Measurements from ENCODE around the gene VAPA.

DNA sequence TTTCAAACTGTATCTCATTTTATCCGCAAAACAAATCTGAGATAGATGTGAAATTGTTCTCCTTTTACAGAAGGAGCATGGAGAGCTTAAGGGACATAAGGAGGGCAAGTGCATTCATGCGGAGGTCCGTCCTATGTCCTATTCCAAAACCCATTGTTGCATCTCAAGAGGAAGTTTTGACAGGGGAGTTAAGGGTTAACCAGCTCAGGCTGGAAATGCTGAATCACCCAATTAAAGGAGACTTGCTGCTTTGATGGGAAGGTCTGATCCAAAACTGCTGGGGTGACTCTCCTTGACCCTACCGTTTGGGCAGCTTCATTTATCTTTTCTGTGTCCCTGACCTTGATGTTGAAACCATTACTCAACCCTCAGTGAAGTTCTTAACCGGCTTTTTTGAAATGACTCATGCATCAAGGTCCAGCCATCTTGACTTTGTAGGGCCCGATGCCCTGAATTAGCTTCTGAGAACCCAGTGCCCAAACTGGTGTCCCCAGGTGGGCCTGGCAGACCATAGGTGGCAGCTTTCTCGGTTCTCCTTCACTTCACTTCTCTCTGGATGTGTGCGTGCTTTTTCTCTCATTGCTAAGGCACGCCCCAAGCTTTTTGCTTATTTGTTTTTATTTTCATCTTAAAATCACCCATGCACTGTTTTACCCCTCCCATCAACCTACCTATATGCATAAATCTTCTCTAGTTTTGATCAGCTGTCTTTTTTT is 43.9 kb upstream of the VAPA start:
- TF ChIP-seq, protein P1, sequence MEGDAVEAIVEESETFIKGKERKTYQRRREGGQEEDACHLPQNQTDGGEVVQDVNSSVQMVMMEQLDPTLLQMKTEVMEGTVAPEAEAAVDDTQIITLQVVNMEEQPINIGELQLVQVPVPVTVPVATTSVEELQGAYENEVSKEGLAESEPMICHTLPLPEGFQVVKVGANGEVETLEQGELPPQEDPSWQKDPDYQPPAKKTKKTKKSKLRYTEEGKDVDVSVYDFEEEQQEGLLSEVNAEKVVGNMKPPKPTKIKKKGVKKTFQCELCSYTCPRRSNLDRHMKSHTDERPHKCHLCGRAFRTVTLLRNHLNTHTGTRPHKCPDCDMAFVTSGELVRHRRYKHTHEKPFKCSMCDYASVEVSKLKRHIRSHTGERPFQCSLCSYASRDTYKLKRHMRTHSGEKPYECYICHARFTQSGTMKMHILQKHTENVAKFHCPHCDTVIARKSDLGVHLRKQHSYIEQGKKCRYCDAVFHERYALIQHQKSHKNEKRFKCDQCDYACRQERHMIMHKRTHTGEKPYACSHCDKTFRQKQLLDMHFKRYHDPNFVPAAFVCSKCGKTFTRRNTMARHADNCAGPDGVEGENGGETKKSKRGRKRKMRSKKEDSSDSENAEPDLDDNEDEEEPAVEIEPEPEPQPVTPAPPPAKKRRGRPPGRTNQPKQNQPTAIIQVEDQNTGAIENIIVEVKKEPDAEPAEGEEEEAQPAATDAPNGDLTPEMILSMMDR (optimal IDR thresholded peaks at IDR 0.05 in 1 of 3, IDR thresholded peaks at IDR 0.05 in 1 of 3, conservative IDR thresholded peaks at IDR 0.05 in 1 of 3; ENCODE audit: extremely low read depth in 1 of 3, insufficient read depth in 2 of 3, low read length in 3 of 3) = no peak
- TF ChIP-seq EZH2 (IDR thresholded peaks at IDR 0.05; ENCODE audit: low read length) = no peak
